Thyroid gland (tissue), 4 donors: Measurements from ENCODE around the gene GSTT2.

Experiments
- CTCF ChIP-seq, 6 experiments: fragments of 200-600 bp in 3 of 6; fragments of 450-650 bp in 3 of 6; sonication (generic) in 3 of 6; IDR thresholded peaks; one replicate each; pipeline ENCODE4 v1.5.1; 2016 to 2019; ENCODE audit warnings: antibody characterized with exemption in 6 of 6, mild to moderate bottlenecking in 2 of 6, inconsistent platforms in 1 of 6, moderate library complexity in 1 of 6
- POLR2A ChIP-seq, 2 donors: fragments of 450-650 bp; IDR thresholded peaks; one replicate each; pipeline ENCODE4 v1.6.1; 2017; ENCODE audit warnings: antibody characterized with exemption in 2 of 2, mild to moderate bottlenecking in 2 of 2, moderate library complexity in 1 of 2

GRCh38 chr22:24029304-24029703, 49.4 kb downstream of the GSTT2 start:
- TF ChIP-seq CTCF (IDR thresholded peaks at IDR 0.05) (no peak), POLR2A (IDR thresholded peaks at IDR 0.05) (no peak)
